Endodermal cell (in vitro differentiated cells): Measurements from ENCODE around the gene UCMA. TPM values are rescaled to one million over a fixed set of nuclear protein-coding genes. Genes with fewer than 3 reads are reported as not detected.
"Not testable (repeated sequence)": the region's sequence is repeated elsewhere in the genome, so short reads cannot be mapped to it uniquely, and the experiment has no call there.

ENCODE experiments used
- DNase-seq: peaks from one replicate; pipeline ENCODE4 v3.0.0-alpha.2; 2017
- H3K27ac ChIP-seq: 2 replicates; pipeline ENCODE4 v1.5.1; 2013; ENCODE audit warnings: mild to moderate bottlenecking, low read depth, low read length, moderate library complexity
- H3K27me3 ChIP-seq: 2 replicates; pipeline ENCODE4 v1.6.1; 2013; ENCODE audit warnings: mild to moderate bottlenecking, low read length, moderate library complexity; ENCODE audit not compliant: insufficient read depth, control insufficient read depth, poor library complexity, severe bottlenecking
- H3K36me3 ChIP-seq: 2 replicates; pipeline ENCODE4 v1.7.0; 2013; ENCODE audit warnings: mild to moderate bottlenecking, low read length, moderate library complexity; ENCODE audit not compliant: control insufficient read depth, insufficient read depth
- H3K4me1 ChIP-seq: one replicate; pipeline ENCODE4 v1.7.0; 2013; ENCODE audit warnings: low read length; ENCODE audit not compliant: control insufficient read depth, insufficient read depth
- H3K4me3 ChIP-seq: 2 replicates; pipeline ENCODE4 v1.5.1; 2013; ENCODE audit warnings: mild to moderate bottlenecking, low read length, moderate library complexity
- H3K9ac ChIP-seq: 2 replicates; pipeline ENCODE4 v1.6.1; 2013; ENCODE audit warnings: mild to moderate bottlenecking, low read length, moderate library complexity; ENCODE audit not compliant: poor library complexity, severe bottlenecking; ENCODE audit errors: extremely low read depth
- H3K9me3 ChIP-seq: 2 replicates; pipeline ENCODE4 v1.6.1; 2013; ENCODE audit warnings: mild to moderate bottlenecking, low read length, moderate library complexity; ENCODE audit not compliant: control insufficient read depth
- H3K27ac Mint-ChIP-seq: 2 replicates; pipeline ENCODE4 v1.8.0; 2020; ENCODE audit warnings: mixed read lengths
- H3K27me3 Mint-ChIP-seq: 2 replicates; pipeline ENCODE4 v1.8.0; 2021; ENCODE audit warnings: mild to moderate bottlenecking, mixed read lengths; ENCODE audit not compliant: insufficient read depth
- H3K36me3 Mint-ChIP-seq: 2 replicates; pipeline ENCODE4 v1.8.0; 2020; ENCODE audit warnings: low read depth, mixed read lengths
- H3K4me1 Mint-ChIP-seq: 2 replicates; pipeline ENCODE4 v1.8.0; 2020; ENCODE audit warnings: mixed read lengths
- H3K4me3 Mint-ChIP-seq: 2 replicates; pipeline ENCODE4 v1.8.0; 2020; ENCODE audit warnings: mild to moderate bottlenecking, moderate library complexity, mixed read lengths
- H3K9me3 Mint-ChIP-seq: 2 replicates; pipeline ENCODE4 v1.8.0; 2020; ENCODE audit warnings: mild to moderate bottlenecking, mixed read lengths
- WGBS, 2 experiments: methylation state at CpG; one replicate each; pipeline versions ENCODE4 v1.1.5 to v1.1.7; 2013; ENCODE audit warnings: missing lambda C conversion rate in 2 of 2, mixed read lengths in 1 of 2; ENCODE audit not compliant: insufficient coverage in 1 of 2, insufficient read length in 1 of 2; 5-methylcytosine and 5-hydroxymethylcytosine counted together
- long read RNA-seq, 4 experiments: library from polyadenylated mRNA in 2 of 4; library from RNA in 1 of 4; library from capped mRNA in 1 of 4; stranded (forward) in 3 of 4; unstranded in 1 of 4; transcript quantifications; one replicate each; pipeline ENCODE4 v2.0.0, GENCODE V29; 2020 to 2021; ENCODE audit warnings: inconsistent platforms in 1 of 4
- polyA plus RNA-seq, 2 experiments: library from polyadenylated mRNA; stranded (reverse); fragments of 50-300 nt; gene quantifications; one replicate each; pipeline ENCODE4 v1.2.3, GENCODE V29; 2013
- total RNA-seq, 2 donors: library from RNA; stranded (reverse); fragmentation: NEBNext Ultra II Directional in 1 of 2; extraction: Animal tissue kit (Norgen Biotek cat#: 25700) in 1 of 2; gene quantifications; 2 replicates in 1 of 2; 3 replicates in 1 of 2; pipeline ENCODE4 v1.2.1, GENCODE V29; 2021
- TF ChIP-seq, protein P1 (sequence below): fragments of 200-600 bp; sonication (generic); conservative IDR thresholded peaks from 2 replicates; pipeline ENCODE4 v1.5.0; 2021; ENCODE audit warnings: antibody characterized with exemption, mild to moderate bottlenecking

Gene UCMA
- not detected for total RNA-seq
- polyA plus RNA-seq (2013, experiment 1 of 2): not detected
- not detected for polyA plus RNA-seq (2013, experiment 2 of 2)
- long read RNA-seq, experiment 1: 0 reads
- long read RNA-seq, experiment 2: 0 reads
- long read RNA-seq, experiment 3: 0 reads
- long read RNA-seq, experiment 4: 0 reads

- H3K4me3 ChIP-seq: no peak within 1 kb of the TSS
- no peak within 1 kb of the TSS for H3K9ac ChIP-seq
- H3K4me1 Mint-ChIP-seq: peaks cover 2% of the 10 kb centered on the region
- H3K9me3 ChIP-seq: no peaks in the 10 kb centered on the region
- H3K36me3 ChIP-seq: no peaks in the 10 kb centered on the region
- H3K27ac ChIP-seq: no peak within 1 kb of the TSS
- no peaks in the 10 kb centered on the region for H3K4me1 ChIP-seq
- H3K27me3 ChIP-seq: no peaks in the 10 kb centered on the region
- H3K4me3 Mint-ChIP-seq: no peak within 1 kb of the TSS
- no peaks in the 10 kb centered on the region for H3K27me3 Mint-ChIP-seq
- 67 to 76% methylated on average over 3 to 10 of the region's 10 CpGs for WGBS, 2 experiments
- H3K9me3 Mint-ChIP-seq: no peaks in the 10 kb centered on the region
- no peaks in the 10 kb centered on the region for H3K36me3 Mint-ChIP-seq
- DNase-seq: peak; percentile 60
- TF ChIP-seq, protein P1, sequence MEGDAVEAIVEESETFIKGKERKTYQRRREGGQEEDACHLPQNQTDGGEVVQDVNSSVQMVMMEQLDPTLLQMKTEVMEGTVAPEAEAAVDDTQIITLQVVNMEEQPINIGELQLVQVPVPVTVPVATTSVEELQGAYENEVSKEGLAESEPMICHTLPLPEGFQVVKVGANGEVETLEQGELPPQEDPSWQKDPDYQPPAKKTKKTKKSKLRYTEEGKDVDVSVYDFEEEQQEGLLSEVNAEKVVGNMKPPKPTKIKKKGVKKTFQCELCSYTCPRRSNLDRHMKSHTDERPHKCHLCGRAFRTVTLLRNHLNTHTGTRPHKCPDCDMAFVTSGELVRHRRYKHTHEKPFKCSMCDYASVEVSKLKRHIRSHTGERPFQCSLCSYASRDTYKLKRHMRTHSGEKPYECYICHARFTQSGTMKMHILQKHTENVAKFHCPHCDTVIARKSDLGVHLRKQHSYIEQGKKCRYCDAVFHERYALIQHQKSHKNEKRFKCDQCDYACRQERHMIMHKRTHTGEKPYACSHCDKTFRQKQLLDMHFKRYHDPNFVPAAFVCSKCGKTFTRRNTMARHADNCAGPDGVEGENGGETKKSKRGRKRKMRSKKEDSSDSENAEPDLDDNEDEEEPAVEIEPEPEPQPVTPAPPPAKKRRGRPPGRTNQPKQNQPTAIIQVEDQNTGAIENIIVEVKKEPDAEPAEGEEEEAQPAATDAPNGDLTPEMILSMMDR: no peak
- H3K27ac Mint-ChIP-seq: no peak within 1 kb of the TSS
Measured at GRCh38 chr10:13234172-13234571, at the start of gene UCMA. Gene UCMA, minus strand, starts transcription at chr10:13234374. Its CDS starts 116 bp downstream, at chr10:13234258.

DNA sequence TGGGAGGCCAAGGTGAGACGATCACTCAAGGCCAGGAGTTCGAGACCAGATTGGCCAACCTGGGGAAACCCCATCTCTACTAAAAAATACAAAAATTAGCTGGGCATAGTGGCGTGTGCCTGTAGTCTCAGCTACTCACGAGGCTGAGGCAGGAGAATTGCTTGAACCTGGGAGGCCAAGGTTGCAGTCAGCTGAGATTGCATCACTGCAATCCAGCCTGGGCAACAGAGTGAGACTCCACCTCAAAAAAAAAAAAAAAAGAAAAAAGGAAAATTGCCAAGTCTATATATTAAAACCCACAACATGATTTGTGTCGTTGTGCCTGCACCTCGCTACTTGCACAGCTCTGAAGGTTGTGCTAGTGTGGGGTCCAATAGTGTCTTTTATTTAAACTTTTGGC lies 48.2 kb upstream of the UCMA start:
- H3K27me3 ChIP-seq: not testable (repeated sequence)

DNA sequence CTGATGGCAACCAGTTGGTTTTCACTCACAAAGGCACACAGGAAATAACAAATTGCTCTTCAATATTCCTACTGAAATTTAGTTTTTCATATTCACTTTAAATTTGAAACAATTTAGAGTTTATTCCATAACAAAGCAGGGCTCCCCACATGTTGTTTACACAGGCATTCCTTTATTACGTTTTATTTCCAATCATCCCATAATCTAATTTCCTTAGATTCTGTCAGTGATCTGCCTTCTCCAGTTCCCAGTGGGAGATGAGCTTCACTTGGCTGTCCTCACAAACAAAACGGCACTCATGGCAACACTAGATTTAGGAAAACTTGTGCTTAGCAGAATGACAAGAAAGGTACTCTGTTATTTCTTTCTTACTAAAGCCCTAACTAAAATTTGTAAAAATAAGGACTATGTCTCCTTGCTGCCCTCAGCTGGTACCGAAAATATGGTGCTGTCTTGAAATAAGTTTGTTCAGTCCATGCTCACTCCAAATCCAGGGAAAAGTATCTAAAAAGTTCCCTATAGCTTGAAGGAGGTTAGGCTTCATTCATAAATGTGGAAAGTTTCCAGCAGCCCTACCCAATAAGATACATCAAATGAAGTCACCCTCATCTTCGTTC lies 42.7 kb upstream of the UCMA start:
- peaks cover 5% of the 10 kb centered on the region for H3K4me1 Mint-ChIP-seq
- H3K36me3 Mint-ChIP-seq: peaks cover 2% of the 10 kb centered on the region
- TF ChIP-seq, protein P1: peak; percentile 27
- no peak overlapping the region for H3K4me3 Mint-ChIP-seq
- peaks cover 2% of the 10 kb centered on the region for H3K9me3 Mint-ChIP-seq
- no peaks in the 10 kb centered on the region for H3K27me3 Mint-ChIP-seq
- H3K4me1 ChIP-seq: no peaks in the 10 kb centered on the region
- H3K36me3 ChIP-seq: no peaks in the 10 kb centered on the region
- H3K27ac Mint-ChIP-seq: no peak overlapping the region
- H3K27me3 ChIP-seq: no peaks in the 10 kb centered on the region
- no peak overlapping the region for H3K9ac ChIP-seq
- H3K4me3 ChIP-seq: no peak overlapping the region
- H3K9me3 ChIP-seq: no peaks in the 10 kb centered on the region
- no peak overlapping the region for H3K27ac ChIP-seq
- 84 to 86% methylated on average over 4 of the region's 4 CpGs for WGBS, 2 experiments
- no peak for DNase-seq

More for the DNA sequence above, 48.2 kb upstream of the UCMA start:
- not testable (repeated sequence) for H3K27ac Mint-ChIP-seq, H3K9me3 Mint-ChIP-seq, H3K27me3 Mint-ChIP-seq, H3K27ac ChIP-seq, H3K4me1 ChIP-seq, H3K36me3 Mint-ChIP-seq, H3K9me3 ChIP-seq, H3K4me3 Mint-ChIP-seq, DNase-seq, H3K36me3 ChIP-seq, H3K4me3 ChIP-seq, H3K9ac ChIP-seq, H3K4me1 Mint-ChIP-seq
- WGBS, 2 experiments: 85 to 91% methylated on average over 4 to 6 of the region's 6 CpGs

DNA sequence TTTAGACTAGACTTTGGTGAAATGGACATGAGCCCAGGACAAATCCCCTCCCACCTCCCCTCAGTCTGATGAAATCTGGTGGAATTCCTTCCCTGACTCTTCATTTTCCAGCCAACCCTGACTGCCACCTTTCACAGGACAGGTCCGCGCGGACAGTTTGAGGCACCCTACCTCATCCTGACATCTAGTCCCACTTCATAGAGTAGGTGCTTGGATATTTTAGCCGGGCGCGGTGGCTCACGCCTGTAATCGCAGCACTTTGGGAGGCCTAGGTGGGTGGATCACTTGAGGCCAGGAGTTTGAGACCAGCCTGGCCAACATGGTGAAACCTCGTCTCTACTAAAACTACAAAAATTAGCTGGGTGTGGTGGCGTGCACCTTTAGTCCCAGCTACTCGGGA lies 42.0 kb upstream of the UCMA start:
- 89 to 97% methylated on average over 10 to 11 of the region's 11 CpGs for WGBS, 2 experiments
- not testable (repeated sequence) for H3K36me3 ChIP-seq, H3K27me3 ChIP-seq, H3K9me3 ChIP-seq, H3K4me1 ChIP-seq, DNase-seq, H3K36me3 Mint-ChIP-seq, H3K4me3 ChIP-seq, H3K9me3 Mint-ChIP-seq, H3K27me3 Mint-ChIP-seq, H3K4me3 Mint-ChIP-seq, H3K27ac Mint-ChIP-seq, H3K27ac ChIP-seq, H3K9ac ChIP-seq
- peaks cover 12% of the 10 kb centered on the region for H3K4me1 Mint-ChIP-seq
